GM06990 (cell line): ENCODE results near the gene RPS6KB2.

Source experiments
- DNase-seq: peaks from one replicate; pipeline ENCODE4 v3.0.0-alpha.2; 2011; ENCODE audit not compliant: insufficient read length; ENCODE audit errors: extremely low read depth
- H3K27me3 ChIP-seq: replicated peaks from 2 replicates; pipeline ENCODE4 v1.6.0; 2011; ENCODE audit warnings: low read length; ENCODE audit not compliant: control insufficient read depth, insufficient read depth
- H3K36me3 ChIP-seq: 2 replicates; pipeline ENCODE4 v1.5.1; 2011; ENCODE audit warnings: low read length; ENCODE audit not compliant: control insufficient read depth, insufficient read depth
- H3K4me3 ChIP-seq: replicated peaks from 2 replicates; pipeline ENCODE4 v1.5.1; 2011; ENCODE audit warnings: low read depth, mild to moderate bottlenecking, control low read depth, low read length
- TF ChIP-seq, protein P1 (sequence below): IDR thresholded peaks from 2 replicates; pipeline ENCODE4 v1.5.1; 2011; ENCODE audit warnings: low read length, control low read depth, mild to moderate bottlenecking, inconsistent platforms; ENCODE audit not compliant: insufficient read depth, poor library complexity, severe bottlenecking

RPS6KB2 gene

DNA sequence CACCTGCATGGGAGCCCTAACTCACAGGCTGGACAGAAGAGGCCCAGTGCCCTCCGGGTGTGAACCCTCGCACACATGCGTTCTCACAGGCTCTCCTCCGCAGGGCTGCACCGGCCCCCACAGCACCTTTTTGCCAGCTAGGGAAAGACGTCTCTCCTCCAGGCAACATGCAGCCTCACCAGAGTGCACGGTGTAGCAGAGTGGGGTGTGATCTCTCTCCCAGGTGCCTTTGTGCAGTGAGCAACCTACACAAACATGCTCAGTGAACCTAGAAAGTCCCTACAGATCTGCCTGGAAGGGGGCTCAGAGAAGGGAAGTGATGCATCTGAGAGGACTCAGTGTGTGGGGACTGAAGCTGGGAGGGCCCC is 16.5 kb upstream of the RPS6KB2 start:
- H3K4me3 ChIP-seq: no peak overlapping the region
- TF ChIP-seq, protein P1, sequence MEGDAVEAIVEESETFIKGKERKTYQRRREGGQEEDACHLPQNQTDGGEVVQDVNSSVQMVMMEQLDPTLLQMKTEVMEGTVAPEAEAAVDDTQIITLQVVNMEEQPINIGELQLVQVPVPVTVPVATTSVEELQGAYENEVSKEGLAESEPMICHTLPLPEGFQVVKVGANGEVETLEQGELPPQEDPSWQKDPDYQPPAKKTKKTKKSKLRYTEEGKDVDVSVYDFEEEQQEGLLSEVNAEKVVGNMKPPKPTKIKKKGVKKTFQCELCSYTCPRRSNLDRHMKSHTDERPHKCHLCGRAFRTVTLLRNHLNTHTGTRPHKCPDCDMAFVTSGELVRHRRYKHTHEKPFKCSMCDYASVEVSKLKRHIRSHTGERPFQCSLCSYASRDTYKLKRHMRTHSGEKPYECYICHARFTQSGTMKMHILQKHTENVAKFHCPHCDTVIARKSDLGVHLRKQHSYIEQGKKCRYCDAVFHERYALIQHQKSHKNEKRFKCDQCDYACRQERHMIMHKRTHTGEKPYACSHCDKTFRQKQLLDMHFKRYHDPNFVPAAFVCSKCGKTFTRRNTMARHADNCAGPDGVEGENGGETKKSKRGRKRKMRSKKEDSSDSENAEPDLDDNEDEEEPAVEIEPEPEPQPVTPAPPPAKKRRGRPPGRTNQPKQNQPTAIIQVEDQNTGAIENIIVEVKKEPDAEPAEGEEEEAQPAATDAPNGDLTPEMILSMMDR: no peak
- H3K27me3 ChIP-seq: no peaks in the 10 kb centered on the region; the same call in 1 of the 2 replicates
- peaks cover 10% of the 10 kb centered on the region for H3K36me3 ChIP-seq
- no peak for DNase-seq

DNA sequence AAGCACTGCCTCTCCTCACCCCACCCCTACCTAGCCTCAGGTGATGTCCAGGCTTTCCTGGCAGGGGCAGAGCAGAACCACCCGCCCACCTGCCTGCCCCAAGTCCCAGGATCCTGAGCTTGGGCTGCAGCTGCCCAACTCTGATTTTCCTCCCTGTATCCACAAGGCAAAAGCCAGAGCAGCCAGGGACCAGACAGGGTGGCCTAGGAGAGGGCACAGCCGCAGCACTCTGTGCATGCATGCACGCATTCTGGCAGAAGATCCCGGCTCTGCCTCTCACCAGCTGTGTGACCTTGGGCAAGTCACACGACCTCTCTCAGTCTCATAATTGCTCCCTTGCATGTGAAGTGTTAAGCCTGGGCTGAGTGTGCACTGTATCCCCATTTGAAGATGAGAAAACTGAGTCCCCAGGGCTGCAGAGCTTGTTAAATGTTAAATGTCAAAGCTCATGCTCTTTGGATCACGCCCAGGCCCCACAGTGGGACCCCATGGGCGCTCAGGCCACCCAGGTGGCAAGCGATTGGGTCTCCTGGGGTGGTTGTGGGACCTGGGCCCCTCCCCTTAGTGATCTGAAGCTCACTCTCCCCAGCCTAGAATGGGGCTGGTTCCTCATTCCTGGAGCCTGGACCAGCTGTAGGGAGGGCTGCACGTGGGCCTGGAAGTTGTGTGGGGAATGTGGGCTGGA is 15.7 kb upstream of the RPS6KB2 start:
- DNase-seq: no peak
- TF ChIP-seq, protein P1: no peak
- Histone ChIP-seq H3K27me3 (no peaks in the 10 kb centered on the region; the same call in 1 of the 2 replicates), H3K36me3 (peaks cover 7% of the 10 kb centered on the region), H3K4me3 (no peak overlapping the region)

DNA sequence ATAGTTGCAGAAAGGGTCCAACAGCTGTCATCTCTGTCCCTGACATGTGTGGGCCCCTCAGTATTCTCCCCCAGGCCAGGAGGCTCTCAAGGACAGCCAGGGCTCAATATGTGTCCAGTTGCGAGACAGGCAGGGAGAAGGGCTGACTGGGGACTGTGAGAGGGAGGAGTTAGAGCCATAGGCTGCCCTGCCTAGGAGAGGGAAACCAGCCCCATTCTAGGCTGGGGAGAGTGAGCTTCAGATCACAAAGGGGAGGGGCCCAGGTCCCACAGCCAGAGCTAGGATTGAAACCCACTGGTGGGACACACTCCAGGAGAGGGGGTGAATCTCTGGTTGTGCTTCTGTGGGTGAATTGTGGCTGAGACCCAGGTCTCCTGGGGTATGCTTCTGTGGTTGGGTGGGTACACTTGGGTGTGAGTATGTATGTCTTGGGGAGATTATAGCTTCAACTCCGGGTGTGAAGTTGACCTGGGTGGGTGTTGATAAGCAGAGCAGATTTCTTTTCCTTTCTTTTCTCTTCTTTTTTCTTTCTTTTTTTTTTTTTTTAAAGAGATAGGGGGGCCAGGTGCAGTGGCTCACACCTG is 14.9 kb upstream of the RPS6KB2 start:
- TF ChIP-seq, protein P1: no peak
- Histone ChIP-seq H3K36me3 (peaks cover 2% of the 10 kb centered on the region), H3K27me3 (no peaks in the 10 kb centered on the region; the same call in 1 of the 2 replicates), H3K4me3 (no peak overlapping the region)
- DNase-seq: no peak

DNA sequence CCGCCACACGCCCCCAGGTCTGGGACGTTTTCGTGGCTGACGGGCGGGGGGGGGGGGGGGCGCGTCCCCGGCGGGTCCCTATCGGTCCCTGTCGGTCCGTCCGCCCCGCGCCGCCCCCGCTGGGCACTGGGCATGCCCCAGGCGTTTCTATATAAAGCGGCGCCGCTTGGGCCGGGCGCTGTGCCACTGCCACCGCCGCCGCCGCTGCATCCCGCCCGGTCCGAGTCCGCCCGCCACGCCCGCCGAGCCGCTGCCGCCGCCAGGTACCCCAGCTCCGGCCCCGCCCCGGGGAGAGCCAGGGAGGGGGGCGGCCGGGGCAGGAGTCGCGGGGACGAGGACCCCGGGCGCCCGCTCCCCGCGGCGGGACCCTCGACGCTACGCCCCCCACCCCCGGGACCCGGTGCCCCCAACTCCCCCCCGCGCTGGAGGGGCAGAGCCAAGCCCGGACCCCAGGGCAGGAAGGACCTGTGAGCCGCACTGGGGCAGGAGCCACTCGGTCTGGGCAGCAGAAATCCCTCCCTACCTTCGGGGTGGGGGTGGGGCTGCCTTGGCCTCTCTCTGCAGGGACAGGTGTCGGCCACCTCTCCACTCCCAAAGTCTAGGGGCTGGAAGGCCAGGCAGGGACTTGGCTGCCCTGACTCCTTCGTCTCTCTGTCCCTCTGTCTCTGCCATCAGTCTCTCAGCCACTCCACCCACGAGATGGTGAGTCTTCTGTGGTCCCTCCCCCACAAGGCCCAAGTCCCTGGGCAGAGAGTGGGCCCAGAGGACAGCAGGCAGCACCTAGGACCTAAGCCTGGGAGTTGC is 12.6 kb upstream of the RPS6KB2 start, which contains the start of gene CARNS1:
Gene CARNS1, plus strand, starts transcription at position 178 of the 804 bp plus-strand sequence. Its CDS starts 522 bp downstream, at position 700.
- H3K36me3 ChIP-seq: no peaks in the 10 kb centered on the region
- no peak within 1 kb of the TSS for H3K4me3 ChIP-seq
- no peak for DNase-seq
- no peaks in the 10 kb centered on the region; the same call in 1 of the 2 replicates for H3K27me3 ChIP-seq
- TF ChIP-seq, protein P1: no peak

DNA sequence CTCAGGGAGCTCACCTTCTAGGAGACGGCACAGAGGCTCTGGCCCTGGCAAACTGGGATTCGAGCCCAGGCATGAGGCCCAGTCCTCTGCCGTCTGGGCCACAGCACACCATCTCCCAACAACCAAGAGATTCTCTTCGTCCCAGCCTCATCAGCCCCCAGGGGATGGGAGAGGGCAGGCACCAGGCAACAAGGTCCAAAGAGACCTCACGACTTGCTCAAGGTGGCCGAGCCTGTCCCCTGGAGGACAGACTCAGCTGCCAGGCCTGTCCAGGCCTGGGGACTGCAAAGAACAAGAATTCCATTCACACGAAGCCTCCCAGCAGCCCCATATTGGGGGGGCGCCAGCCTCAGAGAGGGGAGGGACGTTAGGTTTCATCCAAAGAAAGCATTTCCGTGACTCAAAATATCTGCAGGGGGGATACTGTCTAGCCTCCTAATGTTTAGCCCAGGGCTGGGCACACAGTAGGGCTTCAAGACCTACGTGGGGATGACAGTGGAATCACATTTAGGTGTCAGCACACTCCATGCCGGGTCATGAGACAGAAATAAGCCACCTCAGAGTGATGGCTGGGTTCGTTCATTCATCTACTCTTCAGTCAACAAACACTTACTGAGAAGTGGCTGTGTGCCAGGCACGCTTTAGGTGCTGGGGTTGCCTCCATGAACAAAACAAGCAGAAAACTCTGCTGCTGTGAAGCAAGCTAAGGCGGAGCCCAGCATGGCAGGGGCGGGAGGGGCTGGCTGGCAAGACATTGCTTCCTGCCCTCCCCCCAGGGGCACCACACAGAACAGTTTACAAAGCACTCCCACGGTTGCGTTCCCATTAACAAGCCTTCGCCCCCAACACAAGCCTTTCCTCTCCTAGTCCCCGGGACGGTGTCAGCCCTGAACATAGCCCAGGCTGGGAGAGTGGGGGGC is 11.6 kb upstream of the RPS6KB2 start:
- no peak for DNase-seq
- no peak overlapping the region for H3K4me3 ChIP-seq
- TF ChIP-seq, protein P1: no peak

More for the DNA sequence above, 11.6 kb upstream of the RPS6KB2 start:
- Histone ChIP-seq H3K27me3 (no peaks in the 10 kb centered on the region; the same call in 1 of the 2 replicates), H3K36me3 (no peaks in the 10 kb centered on the region)
